ENCODE data around the gene RIPOR2.

GRCh38 chr6:24796616-24797290, 139.0 kb downstream of the RIPOR2 start:
- TF ChIP-seq CTCF (IDR thresholded peaks at IDR 0.05) (no peak), POLR2A (IDR thresholded peaks at IDR 0.05) (no peak), EP300 (IDR thresholded peaks at IDR 0.05) (no peak)

Data from tibial nerve (tissue), 4 donors.